Measurements from ENCODE around the gene IL16.

The IL16 gene

GRCh38 chr15:81277851-81278250 lies 81.2 kb downstream of the IL16 start:
- no peak for DNase-seq

- no peak for DNase-seq
These were observed 81.8 kb downstream of the IL16 start for GRCh38 chr15:81278306-81279029.

- no peak for DNase-seq
These were observed 83.2 kb downstream of the IL16 start for GRCh38 chr15:81279621-81280485.

GRCh38 chr15:81280696-81281455 lies 84.2 kb downstream of the IL16 start:
- DNase-seq = no peak

- no peak for DNase-seq
These were observed 84.7 kb downstream of the IL16 start for GRCh38 chr15:81281456-81281735.

GRCh38 chr15:81281766-81282605 lies 85.3 kb downstream of the IL16 start:
- no peak for DNase-seq

GRCh38 chr15:81282606-81282895 lies 85.9 kb downstream of the IL16 start:
- no peak for DNase-seq

- no peak for DNase-seq
These were observed 86.2 kb downstream of the IL16 start for GRCh38 chr15:81282911-81283310.

GRCh38 chr15:81284256-81285031 lies 87.8 kb downstream of the IL16 start:
- no peak for DNase-seq

GRCh38 chr15:81285461-81285860 lies 88.8 kb downstream of the IL16 start:
- no peak for DNase-seq

GRCh38 chr15:81286621-81287121 lies 90.0 kb downstream of the IL16 start:
- no peak for DNase-seq

- no peak for DNase-seq
These were observed 91.4 kb downstream of the IL16 start for GRCh38 chr15:81288040-81288439.

GRCh38 chr15:81288616-81289015 lies 91.9 kb downstream of the IL16 start:
- DNase-seq = no peak

- DNase-seq = no peak
These were observed 93.2 kb downstream of the IL16 start for GRCh38 chr15:81289910-81290309.

- DNase-seq = no peak
These were observed 95.3 kb downstream of the IL16 start for GRCh38 chr15:81291916-81292522.

- no peak for DNase-seq
These were observed 95.9 kb downstream of the IL16 start for GRCh38 chr15:81292523-81293001.

- DNase-seq = no peak
These were observed 97.2 kb downstream of the IL16 start for GRCh38 chr15:81293728-81294515.

- DNase-seq = no peak
These were observed 97.8 kb downstream of the IL16 start for GRCh38 chr15:81294516-81294880.

GRCh38 chr15:81295486-81296121 lies 98.9 kb downstream of the IL16 start:
- no peak for DNase-seq

GRCh38 chr15:81296186-81296585 lies 99.5 kb downstream of the IL16 start:
- no peak for DNase-seq

Data from activated gamma-delta T cell (primary cell).